ENCODE results near the gene ATP8B3.

Gene ATP8B3

DNA sequence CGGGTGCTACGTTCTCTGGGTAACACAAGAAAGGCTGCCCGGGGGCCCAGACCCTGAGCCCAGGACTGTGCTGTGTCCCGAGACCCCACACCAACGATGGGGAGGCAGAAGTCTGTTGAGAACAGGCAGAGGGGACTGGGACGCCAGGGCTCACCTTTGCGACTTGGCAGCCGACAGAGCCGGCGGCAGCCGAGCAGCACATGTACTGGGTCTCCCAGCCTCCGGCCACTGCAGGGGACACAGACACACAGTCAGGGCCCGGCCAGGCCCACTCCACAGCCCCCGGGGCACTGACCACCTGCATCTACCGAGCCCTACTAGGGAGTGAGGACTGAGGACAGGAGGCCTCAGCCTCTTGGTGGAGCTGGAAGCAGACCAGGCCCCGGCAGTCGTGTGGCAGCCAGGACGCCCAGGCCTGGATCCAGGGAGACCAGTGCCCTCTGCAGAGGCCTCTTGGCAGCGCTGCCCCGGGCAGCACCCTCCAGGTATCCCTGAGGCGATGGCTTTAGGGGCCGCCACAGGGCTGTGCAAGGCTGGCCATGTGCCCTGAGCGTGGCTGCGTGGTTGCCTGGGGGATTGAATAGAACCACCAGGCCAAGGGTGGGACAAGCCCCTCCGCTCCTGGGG, 5.6 kb upstream of the ATP8B3 start:
- no peak overlapping the region for H3K27ac ChIP-seq
- DNase-seq, result no peak
- H3K27me3 ChIP-seq (replicated peaks), result no peaks in the 10 kb centered on the region
- peaks cover 62% of the 10 kb centered on the region for H3K36me3 ChIP-seq (replicated peaks)
- in situ Hi-C loops (cut with HindIII; ENCODE audit: low pct_ligation_motif_present, low sequenced_read_pairs), result no loop called here
- H3K4me3 ChIP-seq (ENCODE audit: low read depth, low read length), result no peak overlapping the region
- no peak for TF ChIP-seq CTCF (IDR thresholded peaks at IDR 0.05; ENCODE audit: low read depth, low read length, missing control alignments)

- in situ Hi-C loops (cut with HindIII; ENCODE audit: low pct_ligation_motif_present, low sequenced_read_pairs), result no loop called here
- TF ChIP-seq CTCF (IDR thresholded peaks at IDR 0.05; ENCODE audit: low read depth, low read length, missing control alignments), result no peak
- no peak overlapping the region for H3K27ac ChIP-seq
- H3K36me3 ChIP-seq (replicated peaks), result peaks cover 53% of the 10 kb centered on the region
- H3K4me3 ChIP-seq (ENCODE audit: low read depth, low read length), result no peak overlapping the region
- no peak for DNase-seq
- H3K27me3 ChIP-seq (replicated peaks), result no peaks in the 10 kb centered on the region
Measured at GRCh38 chr19:1816530-1817298, 4.6 kb upstream of the ATP8B3 start.

GRCh38 chr19:1815605-1816529, 3.8 kb upstream of the ATP8B3 start:
- peaks cover 47% of the 10 kb centered on the region for H3K36me3 ChIP-seq (replicated peaks)
- no peak overlapping the region for H3K27ac ChIP-seq
- H3K4me3 ChIP-seq (ENCODE audit: low read depth, low read length), result no peak overlapping the region
- no peaks in the 10 kb centered on the region for H3K27me3 ChIP-seq (replicated peaks)
- no peak for TF ChIP-seq CTCF (IDR thresholded peaks at IDR 0.05; ENCODE audit: low read depth, low read length, missing control alignments)
- in situ Hi-C loops (cut with HindIII; ENCODE audit: low pct_ligation_motif_present, low sequenced_read_pairs), result no loop called here
- DNase-seq, result no peak

GRCh38 chr19:1814833-1815604, 2.9 kb upstream of the ATP8B3 start:
- in situ Hi-C loops (cut with HindIII; ENCODE audit: low pct_ligation_motif_present, low sequenced_read_pairs), result no loop called here
- Histone ChIP-seq H3K4me3 (ENCODE audit: low read depth, low read length) (no peak overlapping the region), H3K36me3 (replicated peaks) (peaks cover 44% of the 10 kb centered on the region), H3K27me3 (replicated peaks) (no peaks in the 10 kb centered on the region), H3K27ac (no peak overlapping the region)
- DNase-seq, result no peak
- TF ChIP-seq CTCF (IDR thresholded peaks at IDR 0.05; ENCODE audit: low read depth, low read length, missing control alignments), result no peak

DNA sequence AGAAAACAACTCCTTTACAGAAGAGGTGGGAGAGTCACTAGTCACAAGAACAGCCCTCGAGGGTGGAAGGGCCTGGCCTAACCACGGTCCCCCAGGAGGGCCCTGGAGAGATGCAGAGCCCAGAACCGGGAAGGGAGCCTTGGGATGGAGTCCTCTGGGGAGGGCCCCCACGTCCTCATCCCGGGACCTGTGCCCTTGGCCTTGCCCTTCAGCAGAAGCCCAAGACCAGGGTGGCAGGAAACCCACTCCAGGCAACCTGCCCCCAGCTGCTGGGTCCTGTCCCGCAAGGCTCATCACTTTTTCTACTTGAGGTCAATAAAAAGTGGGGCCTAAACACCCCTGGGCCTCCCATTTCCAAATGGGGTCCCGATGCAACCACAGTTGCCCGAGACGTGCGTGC, 2.3 kb upstream of the ATP8B3 start:
- Histone ChIP-seq H3K4me3 (ENCODE audit: low read depth, low read length) (no peak overlapping the region), H3K27ac (no peak overlapping the region), H3K27me3 (replicated peaks) (no peaks in the 10 kb centered on the region), H3K36me3 (replicated peaks) (peaks cover 38% of the 10 kb centered on the region)
- in situ Hi-C loops (cut with HindIII; ENCODE audit: low pct_ligation_motif_present, low sequenced_read_pairs), result no loop called here
- no peak for TF ChIP-seq CTCF (IDR thresholded peaks at IDR 0.05; ENCODE audit: low read depth, low read length, missing control alignments)
- DNase-seq, result no peak

Measured in brain microvascular endothelial cell (primary cell).